GM23248 (cell line): ENCODE measurements around the gene PHIP.

Experiments used
- EZH2 ChIP-seq: fragments of 200-600 bp; sonication (generic); IDR thresholded peaks from 2 replicates; pipeline ENCODE4 v1.6.1; 2018; ENCODE audit warnings: antibody characterized with exemption, mild to moderate bottlenecking; ENCODE audit not compliant: insufficient read depth, poor library complexity, severe bottlenecking
- EZH2phosphoT487 ChIP-seq: fragments of 200-600 bp; sonication (generic); IDR thresholded peaks from 2 replicates; pipeline ENCODE4 v1.6.1; 2018; ENCODE audit warnings: antibody characterized with exemption, moderate library complexity, mild to moderate bottlenecking, low read depth; ENCODE audit not compliant: insufficient read depth

- TF ChIP-seq EZH2phosphoT487 (no peak), EZH2 (no peak)
Measured at GRCh38 chr6:78910591-78911171, 167.4 kb downstream of the PHIP start.
